ENCODE results near the gene ODF4. TPM values are rescaled to one million over a fixed set of nuclear protein-coding genes. Genes with fewer than 3 reads are reported as not detected.

ODF4 gene
- total RNA-seq, 4 donors from 2014 or later = not detected

- TF ChIP-seq CTCF (IDR thresholded peaks at IDR 0.05 in 4 of 5, conservative IDR thresholded peaks at IDR 0.05 in 1 of 5) (no peak), POLR2A (IDR thresholded peaks at IDR 0.05) (no peak)
- ATAC-seq (no peak), DNase-seq (no peak)
- in situ Hi-C loops (cut with MboI; ENCODE audit: low sequenced_read_pairs in 4 of 4) = loop anchor here in 2 of 4 donors (25.0 kb wide), 1 partner anchor 228 kb away; the partner anchor contains the start of gene ALOX12B (in 2 of the 2)
- Histone ChIP-seq H3K9me3 (no peaks in the 10 kb centered on the region), H3K4me3 (no peak overlapping the region), H3K36me3 (no peaks in the 10 kb centered on the region), H3K27me3 (peaks cover 15 to 30% (median 18%) of the 10 kb centered on the region in 3 donors), H3K27ac (no peak overlapping the region), H3K4me1 (no peaks in the 10 kb centered on the region)
- intact Hi-C loops (cut with DNase I; ENCODE audit: low total_unique reads) = no loop called here
Observed at GRCh38 chr17:8314797-8315763, 24.6 kb upstream of the ODF4 start.

GRCh38 chr17:8315764-8316217 lies 23.8 kb upstream of the ODF4 start:
- in situ Hi-C loops (cut with MboI; ENCODE audit: low sequenced_read_pairs in 4 of 4) = loop anchor here in 2 of 4 donors (25.0 kb wide), 1 partner anchor 228 kb away; the partner anchor contains the start of gene ALOX12B (in 2 of the 2)
- no peak for TF ChIP-seq POLR2A (IDR thresholded peaks at IDR 0.05)
- TF ChIP-seq CTCF (IDR thresholded peaks at IDR 0.05 in 4 of 5, conservative IDR thresholded peaks at IDR 0.05 in 1 of 5) = no peak
- Histone ChIP-seq H3K4me1 (no peaks in the 10 kb centered on the region), H3K36me3 (no peaks in the 10 kb centered on the region), H3K4me3 (no peak overlapping the region), H3K27me3 (peaks cover 15 to 30% (median 18%) of the 10 kb centered on the region in 3 donors), H3K9me3 (no peaks in the 10 kb centered on the region), H3K27ac (no peak overlapping the region)
- DNase-seq = no peak
- intact Hi-C loops (cut with DNase I; ENCODE audit: low total_unique reads) = no loop called here
- no peak for ATAC-seq

GRCh38 chr17:8318010-8318935 lies 21.4 kb upstream of the ODF4 start:
- Histone ChIP-seq H3K4me1 (no peaks in the 10 kb centered on the region), H3K4me3 (no peak overlapping the region), H3K27ac (no peak overlapping the region), H3K36me3 (no peaks in the 10 kb centered on the region), H3K9me3 (no peaks in the 10 kb centered on the region), H3K27me3 (peaks cover 15 to 19% (median 18%) of the 10 kb centered on the region in 3 donors)
- TF ChIP-seq CTCF (IDR thresholded peaks at IDR 0.05 in 4 of 5, conservative IDR thresholded peaks at IDR 0.05 in 1 of 5) = no peak
- no peak for TF ChIP-seq POLR2A (IDR thresholded peaks at IDR 0.05)
- no peak for ATAC-seq
- intact Hi-C loops (cut with DNase I; ENCODE audit: low total_unique reads) (no loop called here), in situ Hi-C loops (cut with MboI; ENCODE audit: low sequenced_read_pairs in 4 of 4) (loop anchor here in 2 of 4 donors (25.0 kb wide), 1 partner anchor 231 kb away; the partner anchor contains the start of gene ALOX12B (in 2 of the 2))
- DNase-seq = no peak

- H3K36me3 ChIP-seq = no peaks in the 10 kb centered on the region
- ATAC-seq = no peak
- DNase-seq = no peak
- H3K4me1 ChIP-seq = no peaks in the 10 kb centered on the region
- H3K4me3 ChIP-seq = no peak overlapping the region
- no peaks in the 10 kb centered on the region for H3K9me3 ChIP-seq
- in situ Hi-C loops (cut with MboI; ENCODE audit: low sequenced_read_pairs in 4 of 4) = loop anchor here in 2 of 4 donors (25.0 kb wide), 1 partner anchor 233 kb away; the partner anchor contains the start of gene ALOX12B (in 2 of the 2)
- TF ChIP-seq POLR2A (IDR thresholded peaks at IDR 0.05) (no peak), CTCF (IDR thresholded peaks at IDR 0.05 in 4 of 5, conservative IDR thresholded peaks at IDR 0.05 in 1 of 5) (no peak)
- peaks cover 10 to 21% (median 11%) of the 10 kb centered on the region in 3 donors for H3K27me3 ChIP-seq
- intact Hi-C loops (cut with DNase I; ENCODE audit: low total_unique reads) = no loop called here
- H3K27ac ChIP-seq = no peak overlapping the region
Observed at GRCh38 chr17:8320262-8320661, 19.4 kb upstream of the ODF4 start.

Data from gastrocnemius medialis (tissue), 4 donors.